SK-N-SH treated with all-trans-retinoic acid at 6 μM for 48 hours (cell line): ENCODE data around the gene UCMA.
A peak's percentile ranks its signal among the peaks of the same experiment; 100 is the strongest.
"Not testable (repeated sequence)": the region's sequence is repeated elsewhere in the genome, so short reads cannot be mapped to it uniquely, and the experiment has no call there.

Experiments
- ATAC-seq: fragments of 200-7000 bp; cut with Tn5 transposase; 3 replicates; pipeline ENCODE4 v1.9.1; 2020; ENCODE audit warnings: mild to moderate bottlenecking, moderate library complexity
- ARNTL ChIP-seq: fragments of 450-650 bp; formaldehyde crosslinking; IDR thresholded peaks from 2 replicates; pipeline ENCODE4 v1.5.0; 2020; ENCODE audit warnings: low read depth, mild to moderate bottlenecking, moderate library complexity, borderline replicate concordance
- CSDC2 ChIP-seq: fragments of 250-450 bp; sonication (Bioruptor Pico); IDR thresholded peaks from 2 replicates; pipeline ENCODE4 v1.5.0; 2020; ENCODE audit warnings: mild to moderate bottlenecking, moderate library complexity
- ESRRG ChIP-seq: fragments of 250-450 bp; sonication (Bioruptor Pico); IDR thresholded peaks from 2 replicates; pipeline ENCODE4 v1.6.1; 2021; ENCODE audit warnings: mild to moderate bottlenecking
- GLIS3 ChIP-seq: fragments of 250-450 bp; sonication (Bioruptor Pico); IDR thresholded peaks from 2 replicates; pipeline ENCODE4 v1.5.0; 2020; ENCODE audit warnings: mild to moderate bottlenecking, moderate library complexity
- ISL1 ChIP-seq: fragments of 250-450 bp; sonication (Bioruptor Pico); IDR thresholded peaks from 2 replicates; pipeline ENCODE4 v2.1.2; 2022; ENCODE audit warnings: mild to moderate bottlenecking, moderate library complexity
- OSR1 ChIP-seq: fragments of 250-450 bp; sonication (Bioruptor Pico); IDR thresholded peaks from 2 replicates; pipeline ENCODE4 v1.8.0; 2022; ENCODE audit warnings: moderate library complexity, mild to moderate bottlenecking, inconsistent platforms
- PPARA ChIP-seq: fragments of 250-450 bp; sonication (Bioruptor Pico); IDR thresholded peaks from 2 replicates; pipeline ENCODE4 v1.5.0; 2020; ENCODE audit warnings: mild to moderate bottlenecking, borderline replicate concordance
- RARB ChIP-seq: fragments of 250-450 bp; sonication (Bioruptor Pico); IDR thresholded peaks from 2 replicates; pipeline ENCODE4 v1.8.0; 2021; ENCODE audit warnings: mild to moderate bottlenecking, moderate library complexity
- TCF4 ChIP-seq: fragments of 250-450 bp; sonication (Bioruptor Pico); IDR thresholded peaks from 2 replicates; pipeline ENCODE4 v1.8.0; 2021; ENCODE audit warnings: mild to moderate bottlenecking, moderate library complexity, borderline replicate concordance
- ZC3H10 ChIP-seq: fragments of 250-450 bp; sonication (Bioruptor Pico); IDR thresholded peaks from 2 replicates; pipeline ENCODE4 v1.5.1; 2021; ENCODE audit warnings: mild to moderate bottlenecking, moderate library complexity
- ZFP30 ChIP-seq: fragments of 450-650 bp; formaldehyde crosslinking; IDR thresholded peaks from 2 replicates; pipeline ENCODE4 v1.5.0; 2022; ENCODE audit warnings: mild to moderate bottlenecking, moderate library complexity
- ZNF565 ChIP-seq: fragments of 450-650 bp; formaldehyde crosslinking; conservative IDR thresholded peaks from 2 replicates; pipeline ENCODE4 v1.5.0; 2020; ENCODE audit warnings: low read depth, mild to moderate bottlenecking, moderate library complexity
- ZNF70 ChIP-seq: fragments of 450-650 bp; formaldehyde crosslinking; IDR thresholded peaks from 2 replicates; pipeline ENCODE4 v1.5.0; 2020; ENCODE audit warnings: mild to moderate bottlenecking, moderate library complexity
- ZNF8 ChIP-seq: fragments of 450-650 bp; formaldehyde crosslinking; IDR thresholded peaks from 2 replicates; pipeline ENCODE4 v1.5.0; 2020; ENCODE audit warnings: mild to moderate bottlenecking, moderate library complexity
- TF ChIP-seq, protein P1 (sequence below): fragments of 250-450 bp; sonication (Bioruptor Pico); IDR thresholded peaks from 2 replicates; pipeline ENCODE4 v1.5.0; 2020; ENCODE audit warnings: mild to moderate bottlenecking, moderate library complexity
- TF ChIP-seq, protein P2 (sequence below): fragments of 250-450 bp; sonication (Bioruptor Pico); IDR thresholded peaks from 2 replicates; pipeline ENCODE4 v1.5.1; 2021; ENCODE audit warnings: mild to moderate bottlenecking, moderate library complexity
- TF ChIP-seq, protein P3 (sequence below): fragments of 250-450 bp; sonication (Bioruptor Pico); IDR thresholded peaks from 2 replicates; pipeline ENCODE4 v1.8.0; 2021; ENCODE audit warnings: low read depth, mild to moderate bottlenecking, moderate library complexity, borderline replicate concordance
- TF ChIP-seq, protein P4 (sequence below): fragments of 250-450 bp; sonication (Bioruptor Pico); IDR thresholded peaks from 2 replicates; pipeline ENCODE4 v1.5.1; 2020; ENCODE audit warnings: low read depth, mild to moderate bottlenecking, moderate library complexity

UCMA gene, protein sequence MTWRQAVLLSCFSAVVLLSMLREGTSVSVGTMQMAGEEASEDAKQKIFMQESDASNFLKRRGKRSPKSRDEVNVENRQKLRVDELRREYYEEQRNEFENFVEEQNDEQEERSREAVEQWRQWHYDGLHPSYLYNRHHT

DNA sequence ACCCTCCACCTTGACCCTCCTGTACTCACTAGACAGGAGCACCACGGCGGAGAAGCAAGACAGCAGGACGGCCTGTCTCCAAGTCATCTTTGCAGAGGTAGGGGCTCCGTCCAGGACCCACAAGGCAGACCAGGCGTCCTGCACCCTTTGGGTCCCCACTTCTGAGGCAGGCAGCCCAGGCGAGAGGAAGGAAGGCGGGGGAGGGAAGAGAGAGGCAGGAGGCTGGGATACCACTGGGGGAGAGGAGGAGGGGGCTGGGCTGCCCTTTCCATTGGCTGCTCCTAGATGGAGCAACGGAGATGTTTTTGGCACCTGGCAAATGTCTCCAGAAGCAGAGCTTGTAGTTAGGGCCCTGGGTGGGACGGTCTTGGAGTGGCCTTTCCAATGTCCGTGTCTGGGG lies at the start of gene UCMA:
UCMA (minus strand) TSS at position 203 of the 400 bp plus-strand sequence; CDS start at position 87, 116 bp downstream.
- TF ChIP-seq ZFP30 (CRISPR knock-in tag) (no peak), ESRRG (CRISPR knock-in tag) (no peak), RARB (CRISPR knock-in tag) (no peak), ZNF70 (no peak), ARNTL (CRISPR knock-in tag) (no peak), ZNF8 (no peak)
- TF ChIP-seq, protein P1, sequence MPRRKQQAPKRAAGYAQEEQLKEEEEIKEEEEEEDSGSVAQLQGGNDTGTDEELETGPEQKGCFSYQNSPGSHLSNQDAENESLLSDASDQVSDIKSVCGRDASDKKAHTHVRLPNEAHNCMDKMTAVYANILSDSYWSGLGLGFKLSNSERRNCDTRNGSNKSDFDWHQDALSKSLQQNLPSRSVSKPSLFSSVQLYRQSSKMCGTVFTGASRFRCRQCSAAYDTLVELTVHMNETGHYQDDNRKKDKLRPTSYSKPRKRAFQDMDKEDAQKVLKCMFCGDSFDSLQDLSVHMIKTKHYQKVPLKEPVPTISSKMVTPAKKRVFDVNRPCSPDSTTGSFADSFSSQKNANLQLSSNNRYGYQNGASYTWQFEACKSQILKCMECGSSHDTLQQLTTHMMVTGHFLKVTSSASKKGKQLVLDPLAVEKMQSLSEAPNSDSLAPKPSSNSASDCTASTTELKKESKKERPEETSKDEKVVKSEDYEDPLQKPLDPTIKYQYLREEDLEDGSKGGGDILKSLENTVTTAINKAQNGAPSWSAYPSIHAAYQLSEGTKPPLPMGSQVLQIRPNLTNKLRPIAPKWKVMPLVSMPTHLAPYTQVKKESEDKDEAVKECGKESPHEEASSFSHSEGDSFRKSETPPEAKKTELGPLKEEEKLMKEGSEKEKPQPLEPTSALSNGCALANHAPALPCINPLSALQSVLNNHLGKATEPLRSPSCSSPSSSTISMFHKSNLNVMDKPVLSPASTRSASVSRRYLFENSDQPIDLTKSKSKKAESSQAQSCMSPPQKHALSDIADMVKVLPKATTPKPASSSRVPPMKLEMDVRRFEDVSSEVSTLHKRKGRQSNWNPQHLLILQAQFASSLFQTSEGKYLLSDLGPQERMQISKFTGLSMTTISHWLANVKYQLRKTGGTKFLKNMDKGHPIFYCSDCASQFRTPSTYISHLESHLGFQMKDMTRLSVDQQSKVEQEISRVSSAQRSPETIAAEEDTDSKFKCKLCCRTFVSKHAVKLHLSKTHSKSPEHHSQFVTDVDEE (CRISPR knock-in tag), result no peak

DNA sequence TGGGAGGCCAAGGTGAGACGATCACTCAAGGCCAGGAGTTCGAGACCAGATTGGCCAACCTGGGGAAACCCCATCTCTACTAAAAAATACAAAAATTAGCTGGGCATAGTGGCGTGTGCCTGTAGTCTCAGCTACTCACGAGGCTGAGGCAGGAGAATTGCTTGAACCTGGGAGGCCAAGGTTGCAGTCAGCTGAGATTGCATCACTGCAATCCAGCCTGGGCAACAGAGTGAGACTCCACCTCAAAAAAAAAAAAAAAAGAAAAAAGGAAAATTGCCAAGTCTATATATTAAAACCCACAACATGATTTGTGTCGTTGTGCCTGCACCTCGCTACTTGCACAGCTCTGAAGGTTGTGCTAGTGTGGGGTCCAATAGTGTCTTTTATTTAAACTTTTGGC lies 48.2 kb upstream of the UCMA start:
- not testable (repeated sequence) for ATAC-seq

More for the DNA sequence above, at the start of gene UCMA:
- ATAC-seq, result no peak

DNA sequence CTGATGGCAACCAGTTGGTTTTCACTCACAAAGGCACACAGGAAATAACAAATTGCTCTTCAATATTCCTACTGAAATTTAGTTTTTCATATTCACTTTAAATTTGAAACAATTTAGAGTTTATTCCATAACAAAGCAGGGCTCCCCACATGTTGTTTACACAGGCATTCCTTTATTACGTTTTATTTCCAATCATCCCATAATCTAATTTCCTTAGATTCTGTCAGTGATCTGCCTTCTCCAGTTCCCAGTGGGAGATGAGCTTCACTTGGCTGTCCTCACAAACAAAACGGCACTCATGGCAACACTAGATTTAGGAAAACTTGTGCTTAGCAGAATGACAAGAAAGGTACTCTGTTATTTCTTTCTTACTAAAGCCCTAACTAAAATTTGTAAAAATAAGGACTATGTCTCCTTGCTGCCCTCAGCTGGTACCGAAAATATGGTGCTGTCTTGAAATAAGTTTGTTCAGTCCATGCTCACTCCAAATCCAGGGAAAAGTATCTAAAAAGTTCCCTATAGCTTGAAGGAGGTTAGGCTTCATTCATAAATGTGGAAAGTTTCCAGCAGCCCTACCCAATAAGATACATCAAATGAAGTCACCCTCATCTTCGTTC lies 42.7 kb upstream of the UCMA start:
- ATAC-seq, result peak; percentile 58
- TF ChIP-seq ARNTL (CRISPR knock-in tag) (no peak), GLIS3 (no peak), PPARA (CRISPR knock-in tag) (no peak), ISL1 (CRISPR knock-in tag) (peak; percentile 40; the same call in 1 of the 2 replicates), ZC3H10 (CRISPR knock-in tag) (no peak), CSDC2 (CRISPR knock-in tag) (no peak), TCF4 (CRISPR knock-in tag) (peak; percentile 81)
- TF ChIP-seq, protein P2, sequence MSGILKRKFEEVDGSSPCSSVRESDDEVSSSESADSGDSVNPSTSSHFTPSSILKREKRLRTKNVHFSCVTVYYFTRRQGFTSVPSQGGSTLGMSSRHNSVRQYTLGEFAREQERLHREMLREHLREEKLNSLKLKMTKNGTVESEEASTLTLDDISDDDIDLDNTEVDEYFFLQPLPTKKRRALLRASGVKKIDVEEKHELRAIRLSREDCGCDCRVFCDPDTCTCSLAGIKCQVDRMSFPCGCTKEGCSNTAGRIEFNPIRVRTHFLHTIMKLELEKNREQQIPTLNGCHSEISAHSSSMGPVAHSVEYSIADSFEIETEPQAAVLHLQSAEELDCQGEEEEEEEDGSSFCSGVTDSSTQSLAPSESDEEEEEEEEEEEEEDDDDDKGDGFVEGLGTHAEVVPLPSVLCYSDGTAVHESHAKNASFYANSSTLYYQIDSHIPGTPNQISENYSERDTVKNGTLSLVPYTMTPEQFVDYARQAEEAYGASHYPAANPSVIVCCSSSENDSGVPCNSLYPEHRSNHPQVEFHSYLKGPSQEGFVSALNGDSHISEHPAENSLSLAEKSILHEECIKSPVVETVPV, result no peak
- TF ChIP-seq, protein P1 (CRISPR knock-in tag), result 0 out of 2 replicates have a peak, but pooled peaks have one; percentile 20
- TF ChIP-seq, protein P3, sequence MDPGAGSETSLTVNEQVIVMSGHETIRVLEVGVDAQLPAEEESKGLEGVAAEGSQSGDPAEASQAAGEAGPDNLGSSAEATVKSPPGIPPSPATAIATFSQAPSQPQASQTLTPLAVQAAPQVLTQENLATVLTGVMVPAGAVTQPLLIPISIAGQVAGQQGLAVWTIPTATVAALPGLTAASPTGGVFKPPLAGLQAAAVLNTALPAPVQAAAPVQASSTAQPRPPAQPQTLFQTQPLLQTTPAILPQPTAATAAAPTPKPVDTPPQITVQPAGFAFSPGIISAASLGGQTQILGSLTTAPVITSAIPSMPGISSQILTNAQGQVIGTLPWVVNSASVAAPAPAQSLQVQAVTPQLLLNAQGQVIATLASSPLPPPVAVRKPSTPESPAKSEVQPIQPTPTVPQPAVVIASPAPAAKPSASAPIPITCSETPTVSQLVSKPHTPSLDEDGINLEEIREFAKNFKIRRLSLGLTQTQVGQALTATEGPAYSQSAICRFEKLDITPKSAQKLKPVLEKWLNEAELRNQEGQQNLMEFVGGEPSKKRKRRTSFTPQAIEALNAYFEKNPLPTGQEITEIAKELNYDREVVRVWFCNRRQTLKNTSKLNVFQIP (CRISPR knock-in tag), result no peak

DNA sequence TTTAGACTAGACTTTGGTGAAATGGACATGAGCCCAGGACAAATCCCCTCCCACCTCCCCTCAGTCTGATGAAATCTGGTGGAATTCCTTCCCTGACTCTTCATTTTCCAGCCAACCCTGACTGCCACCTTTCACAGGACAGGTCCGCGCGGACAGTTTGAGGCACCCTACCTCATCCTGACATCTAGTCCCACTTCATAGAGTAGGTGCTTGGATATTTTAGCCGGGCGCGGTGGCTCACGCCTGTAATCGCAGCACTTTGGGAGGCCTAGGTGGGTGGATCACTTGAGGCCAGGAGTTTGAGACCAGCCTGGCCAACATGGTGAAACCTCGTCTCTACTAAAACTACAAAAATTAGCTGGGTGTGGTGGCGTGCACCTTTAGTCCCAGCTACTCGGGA lies 42.0 kb upstream of the UCMA start:
- ATAC-seq, result not testable (repeated sequence)

DNA sequence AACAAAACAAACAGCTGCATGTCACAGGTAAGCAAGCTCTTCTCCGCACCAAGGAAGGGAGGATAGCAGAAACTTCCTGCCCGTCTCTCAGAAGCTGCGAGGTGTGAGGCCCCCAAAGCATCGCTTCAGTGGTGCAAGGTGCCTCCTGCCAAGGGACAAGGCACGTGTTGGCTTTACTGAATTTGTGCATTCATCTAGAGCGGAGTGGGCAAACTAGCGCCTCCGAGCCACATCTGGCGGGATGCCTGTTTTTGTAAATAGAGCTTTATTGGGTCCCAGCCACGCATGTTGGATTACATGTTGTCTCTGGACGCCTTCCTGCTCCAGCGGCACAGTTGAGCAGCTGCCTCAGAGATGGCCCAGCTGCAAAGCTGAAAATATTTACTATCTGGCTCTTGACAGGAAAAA lies 38.0 kb upstream of the UCMA start:
- no peak for ATAC-seq
- no peak for TF ChIP-seq ZNF70
- TF ChIP-seq CSDC2 (CRISPR knock-in tag), result no peak
- no peak for TF ChIP-seq ZC3H10 (CRISPR knock-in tag)
- TF ChIP-seq, protein P3 (CRISPR knock-in tag), result no peak
- TF ChIP-seq TCF4 (CRISPR knock-in tag), result no peak
- TF ChIP-seq, protein P4, sequence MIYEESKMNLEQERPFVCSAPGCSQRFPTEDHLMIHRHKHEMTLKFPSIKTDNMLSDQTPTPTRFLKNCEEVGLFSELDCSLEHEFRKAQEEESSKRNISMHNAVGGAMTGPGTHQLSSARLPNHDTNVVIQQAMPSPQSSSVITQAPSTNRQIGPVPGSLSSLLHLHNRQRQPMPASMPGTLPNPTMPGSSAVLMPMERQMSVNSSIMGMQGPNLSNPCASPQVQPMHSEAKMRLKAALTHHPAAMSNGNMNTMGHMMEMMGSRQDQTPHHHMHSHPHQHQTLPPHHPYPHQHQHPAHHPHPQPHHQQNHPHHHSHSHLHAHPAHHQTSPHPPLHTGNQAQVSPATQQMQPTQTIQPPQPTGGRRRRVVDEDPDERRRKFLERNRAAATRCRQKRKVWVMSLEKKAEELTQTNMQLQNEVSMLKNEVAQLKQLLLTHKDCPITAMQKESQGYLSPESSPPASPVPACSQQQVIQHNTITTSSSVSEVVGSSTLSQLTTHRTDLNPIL, result no peak
- TF ChIP-seq, protein P1 (CRISPR knock-in tag), result no peak
- TF ChIP-seq ZNF565, result no peak
- no peak for TF ChIP-seq ESRRG (CRISPR knock-in tag)
- TF ChIP-seq OSR1 (CRISPR knock-in tag), result no peak
